ENCODE data around the gene PGAP2.
"Not testable (repeated sequence)": the region's sequence is repeated elsewhere in the genome, so short reads cannot be mapped to it uniquely, and the experiment has no call there.

PGAP2 gene

DNA sequence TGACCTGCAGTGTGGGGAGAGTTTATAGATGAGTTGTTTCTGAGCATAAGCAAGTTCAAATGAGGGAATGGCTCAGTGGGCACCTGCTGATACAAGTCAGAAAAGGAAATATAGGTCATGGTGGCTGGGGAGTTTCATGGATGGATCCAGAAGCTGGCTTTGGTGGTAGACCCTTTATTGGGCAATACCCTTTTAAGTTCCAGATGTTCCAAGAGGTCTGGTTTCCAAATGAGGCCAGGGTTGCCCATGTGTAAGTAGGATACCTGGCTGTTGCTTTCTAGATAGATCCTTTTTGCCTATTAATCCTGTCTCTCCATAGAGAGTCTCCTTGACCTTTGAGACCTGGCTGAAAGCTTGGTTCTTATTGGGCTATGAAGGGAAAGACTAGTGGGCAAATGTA, 49.3 kb downstream of the PGAP2 start:
- H3K9me3 ChIP-seq (ENCODE audit: control extremely low read depth in 1 of 5, control insufficient read depth in 4 of 5, insufficient read depth in 2 of 5, low read depth in 1 of 5, low read length in 4 of 5): no peaks in the 10 kb centered on the region
- POLR2A ChIA-PET: no interaction called here
- H3K4me3 ChIP-seq (ENCODE audit: control insufficient read depth in 1 of 7, extremely low read depth in 1 of 7, insufficient read depth in 4 of 7, low read depth in 2 of 7, low read length in 6 of 7): peak overlapping the region in 5 of 7 experiments; percentile 15 to 95 (median 85)
- CTCF ChIA-PET: interaction anchor here (0.6 to 24.5 kb wide), 9 partner anchors 9 to 215 kb away, joined by 3 to 314 read pairs (median 4); partner anchors contain the start of genes PGAP2 and RHOG
- peaks cover 50 to 89% (median 74%) of the 10 kb centered on the region in 4 experiments for H3K4me1 ChIP-seq (ENCODE audit: control extremely low read depth in 1 of 4, control insufficient read depth in 4 of 4, insufficient read depth in 4 of 4, low read length in 3 of 4)
- H3K27ac ChIP-seq (ENCODE audit: insufficient read depth in 1 of 2, low read depth in 1 of 2, low read length in 2 of 2, poor library complexity in 1 of 2, severe bottlenecking in 2 of 2): peak overlapping the region in 1 of 2 experiments; percentile 89
- H3K27me3 ChIP-seq (replicated peaks in 2 of 5; ENCODE audit: control insufficient read depth in 4 of 5, insufficient read depth in 5 of 5, low read length in 4 of 5): no peaks in the 10 kb centered on the region
- H3K36me3 ChIP-seq (ENCODE audit: control insufficient read depth in 4 of 4, insufficient read depth in 4 of 4, low read length in 3 of 4): peaks cover 0 to 3% (median 0%) of the 10 kb centered on the region in 4 experiments
- no peak for DNase-seq

DNA sequence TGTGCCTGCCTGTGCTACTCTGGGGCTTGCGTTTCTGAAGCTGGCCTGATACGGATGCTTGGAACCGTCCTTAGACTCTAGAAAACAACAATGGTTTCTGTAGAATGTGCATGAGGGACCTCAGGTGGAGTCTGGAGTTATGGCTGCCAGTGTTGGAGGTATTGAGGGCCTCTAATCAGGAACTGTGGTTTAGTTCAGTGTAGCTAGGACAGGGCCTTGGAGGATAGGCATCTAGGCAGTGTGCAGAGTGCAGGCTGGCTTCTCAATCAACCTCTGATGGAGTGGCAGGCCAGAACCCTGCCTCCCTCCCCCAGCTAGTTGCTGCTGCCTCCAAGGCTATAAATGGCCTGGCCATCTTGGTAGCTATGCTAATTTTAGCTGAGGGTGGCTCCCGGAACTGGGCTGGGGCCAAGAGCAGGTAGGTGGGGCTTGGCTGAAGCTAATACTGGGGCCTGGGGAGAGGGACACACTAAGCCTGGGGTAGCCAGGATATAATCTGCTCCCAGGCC, 51.1 kb downstream of the PGAP2 start:
- Histone ChIP-seq H3K9me3 (ENCODE audit: control extremely low read depth in 1 of 5, control insufficient read depth in 4 of 5, insufficient read depth in 2 of 5, low read depth in 1 of 5, low read length in 4 of 5) (no peaks in the 10 kb centered on the region), H3K27me3 (replicated peaks in 2 of 5; ENCODE audit: control insufficient read depth in 4 of 5, insufficient read depth in 5 of 5, low read length in 4 of 5) (no peaks in the 10 kb centered on the region), H3K27ac (ENCODE audit: insufficient read depth in 1 of 2, low read depth in 1 of 2, low read length in 2 of 2, poor library complexity in 1 of 2, severe bottlenecking in 2 of 2) (peak overlapping the region in 1 of 2 experiments; percentile 89), H3K4me1 (ENCODE audit: control extremely low read depth in 1 of 4, control insufficient read depth in 4 of 4, insufficient read depth in 4 of 4, low read length in 3 of 4) (peaks cover 39 to 84% (median 74%) of the 10 kb centered on the region in 4 experiments), H3K36me3 (ENCODE audit: control insufficient read depth in 4 of 4, insufficient read depth in 4 of 4, low read length in 3 of 4) (peaks cover 0 to 3% (median 0%) of the 10 kb centered on the region in 4 experiments), H3K4me3 (ENCODE audit: control insufficient read depth in 1 of 7, extremely low read depth in 1 of 7, insufficient read depth in 4 of 7, low read depth in 2 of 7, low read length in 6 of 7) (peak overlapping the region in 4 of 7 experiments; percentile 21 to 95 (median 44))
- no peak for DNase-seq
- 74% methylated on average over 4 of the region's 4 CpGs for WGBS (ENCODE audit: insufficient coverage)
- ChIA-PET CTCF (interaction anchor here (0.6 to 24.5 kb wide), 9 partner anchors 9 to 213 kb away, joined by 3 to 314 read pairs (median 6); partner anchors contain the start of gene RHOG), POLR2A (no interaction called here)

DNA sequence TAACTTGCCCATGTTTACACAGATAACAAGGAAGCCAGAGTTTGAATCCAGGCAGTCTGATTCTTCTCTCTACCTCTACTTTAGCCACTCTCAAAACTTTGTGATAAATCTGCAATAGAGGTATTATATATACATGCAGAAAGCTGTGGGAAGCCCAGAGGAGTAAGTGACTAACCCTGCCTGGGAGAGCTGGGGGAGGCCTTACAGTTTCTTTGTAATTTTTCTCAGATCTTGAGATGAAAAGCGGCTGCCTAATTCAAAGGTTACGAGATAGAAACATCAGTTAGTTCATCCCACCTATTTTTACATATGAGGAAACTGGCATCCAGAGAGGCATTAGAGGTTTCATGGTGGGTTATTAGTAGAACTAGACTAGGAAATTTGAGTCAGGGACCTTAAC, 52.0 kb downstream of the PGAP2 start:
- no CpG with 5 or more reads among the region's 2 CpGs for WGBS (ENCODE audit: insufficient coverage)
- ChIA-PET POLR2A (interaction anchor here (1.5 kb wide), 1 partner anchor 16 kb away, joined by 3 read pairs; no protein-coding TSS in a partner anchor), CTCF (interaction anchor here (0.6 to 24.5 kb wide), 8 partner anchors 9 to 212 kb away, joined by 3 to 314 read pairs (median 14); partner anchors contain the start of gene RHOG)
- peaks cover 47 to 91% (median 79%) of the 10 kb centered on the region in 4 experiments for H3K4me1 ChIP-seq (ENCODE audit: control extremely low read depth in 1 of 4, control insufficient read depth in 4 of 4, insufficient read depth in 4 of 4, low read length in 3 of 4)
- no peaks in the 10 kb centered on the region for H3K9me3 ChIP-seq (ENCODE audit: control extremely low read depth in 1 of 5, control insufficient read depth in 4 of 5, insufficient read depth in 2 of 5, low read depth in 1 of 5, low read length in 4 of 5)
- peak overlapping the region in 1 of 2 experiments; percentile 89 for H3K27ac ChIP-seq (ENCODE audit: insufficient read depth in 1 of 2, low read depth in 1 of 2, low read length in 2 of 2, poor library complexity in 1 of 2, severe bottlenecking in 2 of 2)
- H3K4me3 ChIP-seq (ENCODE audit: control insufficient read depth in 1 of 7, extremely low read depth in 1 of 7, insufficient read depth in 4 of 7, low read depth in 2 of 7, low read length in 6 of 7): peak overlapping the region in 3 of 7 experiments; percentile 35 to 57 (median 38)
- DNase-seq: no peak
- no peaks in the 10 kb centered on the region for H3K27me3 ChIP-seq (replicated peaks in 2 of 5; ENCODE audit: control insufficient read depth in 4 of 5, insufficient read depth in 5 of 5, low read length in 4 of 5)
- peaks cover 0 to 3% (median 0%) of the 10 kb centered on the region in 4 experiments for H3K36me3 ChIP-seq (ENCODE audit: control insufficient read depth in 4 of 4, insufficient read depth in 4 of 4, low read length in 3 of 4)

DNA sequence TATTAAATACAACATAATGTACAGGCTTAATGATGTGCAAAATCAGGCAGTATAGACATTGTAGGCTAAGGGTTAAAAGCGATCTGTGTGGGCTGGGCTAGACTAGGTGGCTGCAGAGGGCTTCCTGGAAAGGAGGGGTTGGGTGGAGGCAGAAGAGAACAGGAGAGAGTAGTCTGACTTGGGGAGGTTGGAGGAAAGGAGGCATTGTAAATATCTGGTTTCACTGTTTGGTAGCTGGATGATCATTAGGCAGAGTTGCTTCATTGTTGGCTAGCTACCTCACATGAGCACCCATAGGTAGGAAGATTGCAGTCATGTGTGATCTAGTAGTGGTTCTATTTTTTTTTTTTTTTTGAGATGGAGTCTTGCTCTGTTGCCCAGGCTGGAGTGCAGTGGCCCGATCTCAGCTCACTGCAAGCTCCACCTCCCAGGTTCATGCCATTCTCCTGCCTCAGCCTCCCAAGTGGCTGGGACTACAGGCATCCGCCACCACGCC, 52.6 kb downstream of the PGAP2 start:
- POLR2A ChIA-PET: interaction anchor here (1.5 kb wide), 1 partner anchor 15 kb away, joined by 3 read pairs; no protein-coding TSS in a partner anchor
- H3K36me3 ChIP-seq (ENCODE audit: control insufficient read depth in 4 of 4, insufficient read depth in 4 of 4, low read length in 3 of 4); H3K27me3 ChIP-seq (replicated peaks in 2 of 5; ENCODE audit: control insufficient read depth in 4 of 5, insufficient read depth in 5 of 5, low read length in 4 of 5); H3K9me3 ChIP-seq (ENCODE audit: control extremely low read depth in 1 of 5, control insufficient read depth in 4 of 5, insufficient read depth in 2 of 5, low read depth in 1 of 5, low read length in 4 of 5): not testable (repeated sequence)
- Histone ChIP-seq H3K27ac (ENCODE audit: insufficient read depth in 1 of 2, low read depth in 1 of 2, low read length in 2 of 2, poor library complexity in 1 of 2, severe bottlenecking in 2 of 2) (peak overlapping the region in 1 of 2 experiments; percentile 89), H3K4me1 (ENCODE audit: control extremely low read depth in 1 of 4, control insufficient read depth in 4 of 4, insufficient read depth in 4 of 4, low read length in 3 of 4) (peaks cover 52 to 96% (median 84%) of the 10 kb centered on the region in 4 experiments), H3K4me3 (ENCODE audit: control insufficient read depth in 1 of 7, extremely low read depth in 1 of 7, insufficient read depth in 4 of 7, low read depth in 2 of 7, low read length in 6 of 7) (peak overlapping the region in 3 of 7 experiments; percentile 35 to 57 (median 38))
- CTCF ChIA-PET: interaction anchor here (0.6 to 24.5 kb wide), 4 partner anchors 8 to 194 kb away, joined by 3 to 314 read pairs (median 100); partner anchors contain the start of gene RHOG
- peak in 1 of 3 donors; percentile 66 for DNase-seq
- WGBS (ENCODE audit: insufficient coverage): 0% methylated on average over 1 of the region's 4 CpGs

DNA sequence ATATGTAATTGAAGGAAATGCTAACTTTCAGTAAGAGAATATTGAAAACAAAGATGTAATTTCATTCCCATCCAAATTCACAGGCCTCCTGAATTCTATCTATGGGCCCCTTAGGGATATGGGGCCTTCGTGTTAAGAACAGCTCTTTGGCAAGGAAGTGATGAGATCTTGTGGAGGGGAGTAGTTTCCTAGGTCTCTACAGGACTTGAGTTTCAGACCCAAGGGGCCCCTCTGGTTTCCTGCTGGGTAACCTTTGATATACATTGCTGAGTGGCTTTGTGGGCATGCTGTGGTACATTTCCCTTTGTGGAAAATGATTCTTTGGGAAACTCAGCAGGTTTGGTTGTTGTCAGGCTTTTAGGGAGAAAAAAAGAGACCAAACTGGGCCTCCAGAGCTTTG, 53.3 kb downstream of the PGAP2 start:
- POLR2A ChIA-PET: interaction anchor here (1.5 kb wide), 1 partner anchor 14 kb away, joined by 3 read pairs; no protein-coding TSS in a partner anchor

DNA sequence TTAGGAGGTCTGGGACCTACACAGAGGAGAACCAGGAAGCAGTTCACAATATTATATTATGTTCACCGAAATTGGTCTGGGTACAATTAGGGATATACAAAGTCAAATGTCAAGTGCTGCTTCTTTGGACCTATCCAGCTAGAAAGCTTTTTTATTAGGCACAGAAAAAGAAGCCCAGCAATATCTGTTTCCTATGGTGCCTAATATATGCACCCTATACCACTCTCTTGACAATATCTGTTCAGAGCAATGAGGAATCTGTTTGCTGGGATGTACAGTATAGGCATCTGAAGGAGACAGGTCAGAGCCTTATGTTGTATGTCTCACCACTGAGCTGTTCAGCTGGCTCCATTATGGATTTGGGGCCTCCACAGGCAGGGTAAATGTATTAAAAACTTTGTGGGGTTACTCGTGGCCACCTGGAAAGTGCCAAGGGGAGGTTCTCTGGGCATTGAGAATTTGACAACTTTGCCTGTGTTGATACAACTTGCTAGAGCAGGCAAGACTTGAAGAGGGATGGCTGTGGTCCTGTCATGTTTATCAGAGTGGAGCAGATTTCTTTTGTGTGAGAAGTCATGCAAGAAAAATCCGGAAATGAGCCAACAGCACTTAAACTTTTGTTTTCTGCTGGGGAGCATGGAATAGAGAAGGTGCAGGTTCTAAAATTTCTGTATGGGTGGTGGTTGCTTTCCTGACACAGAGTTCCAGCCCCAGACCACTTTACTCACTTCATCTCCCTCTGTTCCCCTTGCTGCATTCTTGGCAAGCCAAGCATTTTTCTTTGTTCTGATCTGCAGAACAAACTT, 57.2 kb downstream of the PGAP2 start:
- H3K36me3 ChIP-seq (ENCODE audit: control insufficient read depth in 4 of 4, insufficient read depth in 4 of 4, low read length in 3 of 4): no peaks in the 10 kb centered on the region
- peak in 2 of 3 donors; percentile 76 to 87 for DNase-seq
- H3K9me3 ChIP-seq (ENCODE audit: control extremely low read depth in 1 of 5, control insufficient read depth in 4 of 5, insufficient read depth in 2 of 5, low read depth in 1 of 5, low read length in 4 of 5): peaks cover 0 to 2% (median 0%) of the 10 kb centered on the region in 5 experiments
- peak overlapping the region in 1 of 2 experiments; percentile 75 for H3K27ac ChIP-seq (ENCODE audit: insufficient read depth in 1 of 2, low read depth in 1 of 2, low read length in 2 of 2, poor library complexity in 1 of 2, severe bottlenecking in 2 of 2)
- ChIA-PET CTCF (interaction anchor here (0.8 to 11.7 kb wide), 4 partner anchors 9 to 62 kb away, joined by 4 to 168 read pairs (median 4); partner anchors contain the start of gene STIM1), POLR2A (interaction anchor here (0.6 to 1.2 kb wide), 2 partner anchors 14 to 77 kb away, joined by 3 read pairs; no protein-coding TSS in a partner anchor)
- H3K27me3 ChIP-seq (replicated peaks in 2 of 5; ENCODE audit: control insufficient read depth in 4 of 5, insufficient read depth in 5 of 5, low read length in 4 of 5): no peaks in the 10 kb centered on the region
- peak overlapping the region in 1 of 7 experiments; percentile 45 for H3K4me3 ChIP-seq (ENCODE audit: control insufficient read depth in 1 of 7, extremely low read depth in 1 of 7, insufficient read depth in 4 of 7, low read depth in 2 of 7, low read length in 6 of 7)
- H3K4me1 ChIP-seq (ENCODE audit: control extremely low read depth in 1 of 4, control insufficient read depth in 4 of 4, insufficient read depth in 4 of 4, low read length in 3 of 4): peaks cover 39 to 73% (median 64%) of the 10 kb centered on the region in 4 experiments
- 33% methylated on average over 3 of the region's 3 CpGs for WGBS (ENCODE audit: insufficient coverage)

More for the DNA sequence above, 53.3 kb downstream of the PGAP2 start:
- Histone ChIP-seq H3K27me3 (replicated peaks in 2 of 5; ENCODE audit: control insufficient read depth in 4 of 5, insufficient read depth in 5 of 5, low read length in 4 of 5) (no peaks in the 10 kb centered on the region), H3K9me3 (ENCODE audit: control extremely low read depth in 1 of 5, control insufficient read depth in 4 of 5, insufficient read depth in 2 of 5, low read depth in 1 of 5, low read length in 4 of 5) (no peaks in the 10 kb centered on the region), H3K36me3 (ENCODE audit: control insufficient read depth in 4 of 4, insufficient read depth in 4 of 4, low read length in 3 of 4) (peaks cover 0 to 3% (median 0%) of the 10 kb centered on the region in 4 experiments), H3K4me1 (ENCODE audit: control extremely low read depth in 1 of 4, control insufficient read depth in 4 of 4, insufficient read depth in 4 of 4, low read length in 3 of 4) (peaks cover 50 to 100% (median 85%) of the 10 kb centered on the region in 4 experiments), H3K27ac (ENCODE audit: insufficient read depth in 1 of 2, low read depth in 1 of 2, low read length in 2 of 2, poor library complexity in 1 of 2, severe bottlenecking in 2 of 2) (peak overlapping the region in 1 of 2 experiments; percentile 71), H3K4me3 (ENCODE audit: control insufficient read depth in 1 of 7, extremely low read depth in 1 of 7, insufficient read depth in 4 of 7, low read depth in 2 of 7, low read length in 6 of 7) (peak overlapping the region in 4 of 7 experiments; percentile 9 to 58 (median 41))
- CTCF ChIA-PET: interaction anchor here (0.8 to 24.5 kb wide), 4 partner anchors 7 to 40 kb away, joined by 3 to 314 read pairs (median 100); partner anchors contain the start of gene RHOG
- 0% methylated on average over 1 of the region's 1 CpG for WGBS (ENCODE audit: insufficient coverage)
- DNase-seq: peak in 2 of 3 donors; percentile 67 to 75

Measured in common myeloid progenitor, CD34-positive (primary cell).